Upper lobe of left lung (tissue), 6 donors: Measurements from ENCODE around the gene APBB2. TPM values are rescaled to one million over a fixed set of nuclear protein-coding genes. Genes with fewer than 3 reads are reported as not detected.

Source experiments
- ATAC-seq, 2 donors: fragments of 200-7000 bp; cut with Tn5 transposase; one replicate each; pipeline ENCODE4 v1.9.1; 2022; ENCODE audit warnings: mild to moderate bottlenecking in 2 of 2, moderate library complexity in 2 of 2; ENCODE audit not compliant: low FRiP score in 2 of 2
- DNase-seq, 2 donors: peaks; one replicate each; pipeline ENCODE4 v3.0.0-alpha.2; 2019 to 2020
- H3K27ac ChIP-seq, 4 donors: fragments of 200-600 bp; sonication (generic); one replicate each; pipeline ENCODE4 v1.5.1; 2016 to 2019
- H3K27me3 ChIP-seq, 4 donors: fragments of 200-600 bp; sonication (generic); one replicate each; pipeline ENCODE4 v1.5.1; 2017 to 2019
- H3K36me3 ChIP-seq, 4 donors: fragments of 200-600 bp; sonication (generic); one replicate each; pipeline ENCODE4 v1.5.1; 2016 to 2019
- H3K4me1 ChIP-seq, 4 donors: fragments of 200-600 bp; sonication (generic); one replicate each; pipeline ENCODE4 v1.5.1; 2018 to 2019
- H3K4me3 ChIP-seq, 4 donors: fragments of 200-600 bp; sonication (generic); one replicate each; pipeline ENCODE4 v1.5.1; 2017 to 2019; ENCODE audit warnings: mild to moderate bottlenecking in 2 of 4, moderate library complexity in 1 of 4
- H3K9me3 ChIP-seq, 4 donors: fragments of 200-600 bp; sonication (generic); one replicate each; pipeline ENCODE4 v1.5.1; 2018 to 2019
- EP300 ChIP-seq, 4 donors: sonication (generic); formaldehyde crosslinking; IDR thresholded peaks; one replicate each; pipeline ENCODE4 v1.5.1; 2017; ENCODE audit warnings: antibody characterized with exemption in 4 of 4, control low read depth in 2 of 4
- POLR2A ChIP-seq, 4 donors: fragments of 450-650 bp; IDR thresholded peaks; one replicate each; pipeline ENCODE4 v1.5.1; 2016 to 2017; ENCODE audit warnings: antibody characterized with exemption in 4 of 4, mild to moderate bottlenecking in 2 of 4
- POLR2AphosphoS5 ChIP-seq, 2 donors: sonication (generic); formaldehyde crosslinking; IDR thresholded peaks; one replicate each; pipeline ENCODE4 v1.5.1; 2017; ENCODE audit warnings: antibody characterized with exemption in 2 of 2
- WGBS, 2 donors: methylation state at CpG; one replicate each; pipeline ENCODE4 v1.1.5; 2017 to 2018; 5-methylcytosine and 5-hydroxymethylcytosine counted together
- total RNA-seq, 6 donors: library from RNA; depleted of rRNA in 4 of 6; stranded (reverse); fragments of >200 nt in 4 of 6; gene quantifications; one replicate each; pipeline versions ENCODE4 v1.1.0 to v1.2.1, GENCODE V29; 2016 to 2021
- TF ChIP-seq, protein P1 (sequence below), 6 experiments: fragments of 450-650 bp in 4 of 6; fragments of 200-600 bp in 2 of 6; sonication (generic) in 2 of 6; IDR thresholded peaks; one replicate each; pipeline ENCODE4 v1.5.1; 2016 to 2019; ENCODE audit warnings: antibody characterized with exemption in 6 of 6
- donor health status: DM: no; HTN: no; CAD: no; lungs with moderate emphysema.
- donor health status: DM: no; HTN: yes; CAD: no; lungs with severe emphysema.

The APBB2 gene
- total RNA-seq, 6 donors from 2014 or later: 69.5 to 168 (median 102) TPM

DNA sequence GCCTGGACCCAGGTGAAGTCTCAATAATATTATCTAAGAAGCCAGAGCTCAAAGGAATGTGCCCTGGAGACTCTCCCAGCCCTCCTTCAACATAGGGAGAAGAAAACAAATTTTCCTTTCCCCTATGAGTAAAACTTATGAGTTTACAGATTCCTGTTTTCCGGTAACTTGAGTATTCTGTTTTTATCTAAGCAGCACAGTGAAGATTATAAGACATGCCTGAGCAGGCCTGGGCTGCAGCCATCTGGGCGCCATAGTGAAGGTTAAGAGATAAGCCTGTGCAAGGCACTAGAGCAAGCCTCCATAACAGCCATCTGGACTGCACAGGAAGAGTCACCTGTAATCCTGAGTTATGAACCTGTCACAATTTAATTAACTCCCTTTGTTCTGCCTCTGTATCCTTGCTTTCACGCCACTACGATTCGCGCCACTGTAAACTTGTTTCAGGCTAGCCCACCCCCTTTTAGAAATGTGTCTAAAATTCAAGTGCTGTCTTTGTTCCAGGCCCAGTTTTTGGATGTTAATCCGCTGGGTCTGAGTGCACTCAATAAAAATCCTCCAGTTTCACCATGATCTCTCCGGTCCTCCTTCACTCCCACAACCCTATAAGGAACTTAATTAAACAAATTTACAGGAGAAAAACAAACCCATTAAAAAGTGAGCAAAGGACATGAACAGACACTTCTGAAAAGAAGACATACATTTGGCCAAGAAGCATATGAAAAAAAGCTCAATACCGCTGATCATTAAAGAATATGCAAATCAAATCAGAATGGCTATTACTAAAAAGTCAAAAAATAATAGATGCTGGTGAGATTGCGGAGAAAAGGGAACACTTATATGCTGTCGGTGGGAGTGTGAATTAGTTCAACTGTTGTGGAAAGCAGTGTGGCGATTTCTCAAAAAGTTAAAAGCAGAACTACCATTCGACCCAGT, 189.5 kb downstream of the APBB2 start:
- Histone ChIP-seq H3K27ac (no peak overlapping the region), H3K9me3 (peaks cover 17 to 37% (median 23%) of the 10 kb centered on the region in 4 donors), H3K4me3 (no peak overlapping the region), H3K4me1 (peaks cover 6 to 19% (median 15%) of the 10 kb centered on the region in 4 donors), H3K36me3 (no peaks in the 10 kb centered on the region), H3K27me3 (no peaks in the 10 kb centered on the region)
- DNase-seq: no peak
- WGBS, 2 donors: 93 to 97% methylated on average over 13 of the region's 13 CpGs
- TF ChIP-seq POLR2A (IDR thresholded peaks at IDR 0.05) (no peak), EP300 (IDR thresholded peaks at IDR 0.05) (no peak), POLR2AphosphoS5 (IDR thresholded peaks at IDR 0.05) (no peak)
- TF ChIP-seq, protein P1, sequence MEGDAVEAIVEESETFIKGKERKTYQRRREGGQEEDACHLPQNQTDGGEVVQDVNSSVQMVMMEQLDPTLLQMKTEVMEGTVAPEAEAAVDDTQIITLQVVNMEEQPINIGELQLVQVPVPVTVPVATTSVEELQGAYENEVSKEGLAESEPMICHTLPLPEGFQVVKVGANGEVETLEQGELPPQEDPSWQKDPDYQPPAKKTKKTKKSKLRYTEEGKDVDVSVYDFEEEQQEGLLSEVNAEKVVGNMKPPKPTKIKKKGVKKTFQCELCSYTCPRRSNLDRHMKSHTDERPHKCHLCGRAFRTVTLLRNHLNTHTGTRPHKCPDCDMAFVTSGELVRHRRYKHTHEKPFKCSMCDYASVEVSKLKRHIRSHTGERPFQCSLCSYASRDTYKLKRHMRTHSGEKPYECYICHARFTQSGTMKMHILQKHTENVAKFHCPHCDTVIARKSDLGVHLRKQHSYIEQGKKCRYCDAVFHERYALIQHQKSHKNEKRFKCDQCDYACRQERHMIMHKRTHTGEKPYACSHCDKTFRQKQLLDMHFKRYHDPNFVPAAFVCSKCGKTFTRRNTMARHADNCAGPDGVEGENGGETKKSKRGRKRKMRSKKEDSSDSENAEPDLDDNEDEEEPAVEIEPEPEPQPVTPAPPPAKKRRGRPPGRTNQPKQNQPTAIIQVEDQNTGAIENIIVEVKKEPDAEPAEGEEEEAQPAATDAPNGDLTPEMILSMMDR (IDR thresholded peaks at IDR 0.05): no peak
- ATAC-seq: no peak

DNA sequence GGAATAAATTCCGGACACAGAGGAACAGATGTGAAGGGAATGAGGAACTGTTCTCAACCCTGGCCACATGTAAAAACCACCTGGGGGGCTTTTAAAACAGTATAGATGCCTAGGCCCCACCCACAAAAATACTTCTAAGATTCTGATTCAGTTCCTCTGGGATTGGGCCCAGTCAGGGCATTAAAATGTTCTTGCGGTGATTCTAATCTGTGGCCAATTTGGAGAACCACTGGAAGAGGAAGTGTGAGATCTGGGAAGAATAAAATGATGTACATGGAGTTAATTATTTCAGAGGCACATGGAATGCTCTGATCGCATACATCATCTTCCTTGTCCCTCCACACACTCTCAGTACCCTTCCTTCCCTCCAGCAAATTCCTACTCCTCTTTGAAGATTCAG, 192.2 kb downstream of the APBB2 start:
- Histone ChIP-seq H3K4me1 (peaks cover 8 to 11% (median 9%) of the 10 kb centered on the region in 4 donors), H3K4me3 (no peak overlapping the region), H3K27ac (peak overlapping the region in 1 of 4 donors; percentile 26), H3K27me3 (no peaks in the 10 kb centered on the region), H3K36me3 (no peaks in the 10 kb centered on the region), H3K9me3 (peaks cover 17 to 34% (median 23%) of the 10 kb centered on the region in 4 donors)
- ATAC-seq (no peak), DNase-seq (no peak)
- 79 to 86% methylated on average over 3 of the region's 3 CpGs for WGBS, 2 donors
- TF ChIP-seq, protein P1 (IDR thresholded peaks at IDR 0.05): no peak
- no peak for TF ChIP-seq EP300 (IDR thresholded peaks at IDR 0.05)
- no peak for TF ChIP-seq POLR2A (IDR thresholded peaks at IDR 0.05)
- TF ChIP-seq POLR2AphosphoS5 (IDR thresholded peaks at IDR 0.05): no peak

DNA sequence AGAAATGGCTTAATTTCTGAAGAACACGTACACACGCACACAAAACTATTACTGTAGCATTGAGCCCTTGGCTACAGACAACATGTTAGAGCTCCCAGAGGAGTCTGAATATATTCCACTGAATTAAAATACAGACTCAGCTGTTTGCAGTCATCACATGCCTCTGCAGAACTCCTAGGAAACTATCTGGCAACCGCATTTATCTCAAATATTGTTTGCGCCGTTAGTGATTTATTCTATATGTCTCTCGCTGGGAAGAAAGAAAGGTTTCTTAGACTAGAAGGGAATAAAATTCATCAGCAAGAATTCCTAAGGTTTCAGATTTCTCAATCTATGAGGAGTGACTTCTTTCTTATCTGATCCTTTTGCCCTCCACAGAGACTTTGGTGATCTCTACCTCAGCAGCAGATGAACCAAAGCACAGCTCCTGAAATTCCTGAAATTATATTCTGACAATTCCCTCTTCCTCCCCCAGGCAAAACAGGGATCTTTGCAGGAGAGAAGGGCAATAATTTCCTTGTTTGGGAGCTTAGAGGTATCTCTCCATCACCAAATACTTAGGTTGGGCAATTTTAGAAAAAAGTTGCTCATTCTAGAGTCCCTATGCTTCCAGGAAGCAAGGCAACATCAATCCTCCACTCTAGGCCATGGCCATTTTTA, 199.2 kb downstream of the APBB2 start:
- no peak overlapping the region for H3K4me3 ChIP-seq
- H3K9me3 ChIP-seq: no peaks in the 10 kb centered on the region
- H3K27ac ChIP-seq: no peak overlapping the region
- no peak for TF ChIP-seq POLR2AphosphoS5 (IDR thresholded peaks at IDR 0.05)
- no peak for TF ChIP-seq EP300 (IDR thresholded peaks at IDR 0.05)
- TF ChIP-seq, protein P1 (IDR thresholded peaks at IDR 0.05): no peak
- no peak for TF ChIP-seq POLR2A (IDR thresholded peaks at IDR 0.05)
- no peak for DNase-seq
- H3K4me1 ChIP-seq: peaks cover 0 to 6% (median 5%) of the 10 kb centered on the region in 4 donors
- WGBS, 2 donors: 80 to 86% methylated on average over 6 of the region's 6 CpGs
- H3K27me3 ChIP-seq: no peaks in the 10 kb centered on the region
- peaks cover 0 to 9% (median 3%) of the 10 kb centered on the region in 4 donors for H3K36me3 ChIP-seq
- no peak for ATAC-seq

DNA sequence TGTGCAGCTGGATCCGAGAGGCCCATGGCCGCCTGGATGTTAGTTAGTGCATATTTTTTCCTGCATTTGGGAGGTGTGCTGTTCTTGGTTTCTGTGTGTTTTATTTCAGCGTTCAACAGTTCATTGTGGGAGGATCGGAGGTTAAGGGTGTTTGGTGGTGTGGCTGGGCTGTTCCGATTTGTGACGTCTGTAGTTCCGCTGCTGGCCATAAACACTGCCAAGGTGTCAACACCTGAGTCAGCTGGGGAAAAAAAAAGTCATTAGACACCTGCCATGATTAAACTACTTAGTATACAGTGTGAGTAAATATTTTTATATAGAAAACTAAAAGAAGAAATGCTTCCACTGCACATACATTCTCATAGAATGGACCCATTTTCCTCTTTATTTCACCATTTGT, 200.2 kb downstream of the APBB2 start:
- no peak for TF ChIP-seq POLR2A (IDR thresholded peaks at IDR 0.05)
- TF ChIP-seq EP300 (IDR thresholded peaks at IDR 0.05): no peak
- TF ChIP-seq POLR2AphosphoS5 (IDR thresholded peaks at IDR 0.05): no peak
- TF ChIP-seq, protein P1 (IDR thresholded peaks at IDR 0.05): no peak
- Histone ChIP-seq H3K4me1 (no peaks in the 10 kb centered on the region), H3K36me3 (peaks cover 0 to 9% (median 3%) of the 10 kb centered on the region in 4 donors), H3K4me3 (no peak overlapping the region), H3K27me3 (no peaks in the 10 kb centered on the region), H3K27ac (no peak overlapping the region), H3K9me3 (no peaks in the 10 kb centered on the region)
- DNase-seq (no peak), ATAC-seq (no peak)
- WGBS, 2 donors: 97 to 99% methylated on average over 7 of the region's 7 CpGs
